ENCODE data around the gene ZC3H18. TPM values are rescaled to one million over a fixed set of nuclear protein-coding genes. Genes with fewer than 3 reads are reported as not detected.

The ZC3H18 gene
- total RNA-seq, 2 experiments from 2014 or later, result 83.4 to 88.7 TPM

GRCh38 chr16:88645455-88645854 is 75.3 kb downstream of the ZC3H18 start:
- Mint-ChIP-seq H3K9me3 (no peaks in the 10 kb centered on the region), H3K4me1 (peaks cover 11% of the 10 kb centered on the region), H3K27ac (no peak overlapping the region), H3K36me3 (peaks cover 20% of the 10 kb centered on the region), H3K27me3 (peaks cover 6% of the 10 kb centered on the region), H3K4me3 (no peak overlapping the region)
- DNase-seq (no peak), ATAC-seq (ENCODE audit: low read depth) (no peak)
- POLR2A ChIA-PET, result interaction anchor here (1.0 to 1.1 kb wide), 2 partner anchors 13 to 25 kb away, joined by 3 read pairs; no protein-coding TSS in a partner anchor

- no peak overlapping the region for H3K27ac Mint-ChIP-seq
- H3K27me3 Mint-ChIP-seq, result peaks cover 3% of the 10 kb centered on the region
- H3K36me3 Mint-ChIP-seq, result peaks cover 20% of the 10 kb centered on the region
- H3K4me1 Mint-ChIP-seq, result peaks cover 11% of the 10 kb centered on the region
- no peaks in the 10 kb centered on the region for H3K9me3 Mint-ChIP-seq
- ATAC-seq (ENCODE audit: low read depth), result no peak
- POLR2A ChIA-PET, result no interaction called here
- DNase-seq, result no peak
- no peak overlapping the region for H3K4me3 Mint-ChIP-seq
Observed at GRCh38 chr16:88645941-88646340, 75.7 kb downstream of the ZC3H18 start.

GRCh38 chr16:88646345-88647034 is 76.3 kb downstream of the ZC3H18 start:
- POLR2A ChIA-PET, result interaction anchor here (0.5 kb wide), 1 partner anchor 39 kb away, joined by 4 read pairs; no protein-coding TSS in a partner anchor
- H3K27ac Mint-ChIP-seq, result no peak overlapping the region
- H3K27me3 Mint-ChIP-seq, result no peaks in the 10 kb centered on the region
- H3K4me3 Mint-ChIP-seq, result no peak overlapping the region
- ATAC-seq (ENCODE audit: low read depth), result no peak
- no peak for DNase-seq
- H3K36me3 Mint-ChIP-seq, result peaks cover 20% of the 10 kb centered on the region
- H3K9me3 Mint-ChIP-seq, result no peaks in the 10 kb centered on the region
- H3K4me1 Mint-ChIP-seq, result peaks cover 13% of the 10 kb centered on the region

- no peak overlapping the region for H3K27ac Mint-ChIP-seq
- POLR2A ChIA-PET, result no interaction called here
- no peak for ATAC-seq (ENCODE audit: low read depth)
- peaks cover 14% of the 10 kb centered on the region for H3K4me1 Mint-ChIP-seq
- H3K27me3 Mint-ChIP-seq, result no peaks in the 10 kb centered on the region
- H3K36me3 Mint-ChIP-seq, result peaks cover 12% of the 10 kb centered on the region
- no peaks in the 10 kb centered on the region for H3K9me3 Mint-ChIP-seq
- DNase-seq, result no peak
- no peak overlapping the region for H3K4me3 Mint-ChIP-seq
Observed at GRCh38 chr16:88647178-88648070, 77.2 kb downstream of the ZC3H18 start.

- DNase-seq, result no peak
- POLR2A ChIA-PET, result interaction anchor here (0.7 to 3.0 kb wide), 11 partner anchors 8 to 56 kb away, joined by 3 to 25 read pairs (median 6); partner anchors contain the start of genes CTU2, IL17C, MVD and RNF166
- Mint-ChIP-seq H3K9me3 (no peaks in the 10 kb centered on the region), H3K4me1 (peaks cover 14% of the 10 kb centered on the region), H3K4me3 (peak overlapping the region; percentile 91), H3K27me3 (no peaks in the 10 kb centered on the region), H3K27ac (peak overlapping the region; percentile 63), H3K36me3 (peaks cover 10% of the 10 kb centered on the region)
- ATAC-seq (ENCODE audit: low read depth), result no peak
Observed at GRCh38 chr16:88649195-88649923, 79.2 kb downstream of the ZC3H18 start.

- H3K4me1 Mint-ChIP-seq, result peaks cover 9% of the 10 kb centered on the region
- H3K27ac Mint-ChIP-seq, result peak overlapping the region; percentile 96
- DNase-seq, result peak; percentile 73
- H3K4me3 Mint-ChIP-seq, result peak overlapping the region; percentile 91
- H3K27me3 Mint-ChIP-seq, result no peaks in the 10 kb centered on the region
- POLR2A ChIA-PET, result interaction anchor here (0.6 to 3.0 kb wide), 16 partner anchors 8 to 161 kb away, joined by 3 to 25 read pairs (median 4); partner anchors contain the start of genes CTU2, IL17C, MVD and RNF166
- H3K9me3 Mint-ChIP-seq, result no peaks in the 10 kb centered on the region
- ATAC-seq (ENCODE audit: low read depth), result peak; percentile 6
- H3K36me3 Mint-ChIP-seq, result peaks cover 9% of the 10 kb centered on the region
Observed at GRCh38 chr16:88649924-88650748, 79.9 kb downstream of the ZC3H18 start.

- POLR2A ChIA-PET, result interaction anchor here (0.6 to 3.0 kb wide), 12 partner anchors 9 to 160 kb away, joined by 3 to 25 read pairs (median 5); partner anchors contain the start of genes CTU2, IL17C, MVD and RNF166
- H3K36me3 Mint-ChIP-seq, result peaks cover 9% of the 10 kb centered on the region
- H3K27me3 Mint-ChIP-seq, result no peaks in the 10 kb centered on the region
Observed at GRCh38 chr16:88650749-88651275, 80.6 kb downstream of the ZC3H18 start, which contains the start of gene CYBA. Gene CYBA, minus strand, starts transcription at chr16:88651053. Its CDS starts 40 bp downstream, at chr16:88651013.

GRCh38 chr16:88651276-88651988 is 81.2 kb downstream of the ZC3H18 start:
- Mint-ChIP-seq H3K27ac (peak overlapping the region; percentile 96), H3K4me1 (peaks cover 9% of the 10 kb centered on the region), H3K4me3 (peak overlapping the region; percentile 91), H3K36me3 (peaks cover 9% of the 10 kb centered on the region), H3K9me3 (no peaks in the 10 kb centered on the region), H3K27me3 (no peaks in the 10 kb centered on the region)
- DNase-seq (peak; percentile 80), ATAC-seq (ENCODE audit: low read depth) (peak; percentile 86)
- POLR2A ChIA-PET, result interaction anchor here (0.6 to 3.0 kb wide), 6 partner anchors 11 to 158 kb away, joined by 3 to 25 read pairs (median 8); partner anchors contain the start of genes CTU2, MVD and RNF166

More at GRCh38 chr16:88650749-88651275, 80.6 kb downstream of the ZC3H18 start, which contains the start of gene CYBA:
- peak; percentile 87 for ATAC-seq (ENCODE audit: low read depth)
- Mint-ChIP-seq H3K4me3 (peak within 1 kb of the TSS; percentile 91), H3K4me1 (peaks cover 9% of the 10 kb centered on the region), H3K27ac (peak within 1 kb of the TSS; percentile 96), H3K9me3 (no peaks in the 10 kb centered on the region)
- peak; percentile 94 for DNase-seq

GRCh38 chr16:88651989-88652761 is 82.0 kb downstream of the ZC3H18 start:
- DNase-seq (no peak), ATAC-seq (ENCODE audit: low read depth) (no peak)
- POLR2A ChIA-PET, result no interaction called here
- peaks cover 9% of the 10 kb centered on the region for H3K4me1 Mint-ChIP-seq
- H3K9me3 Mint-ChIP-seq, result no peaks in the 10 kb centered on the region
- H3K36me3 Mint-ChIP-seq, result peaks cover 9% of the 10 kb centered on the region
- no peak overlapping the region for H3K4me3 Mint-ChIP-seq
- H3K27me3 Mint-ChIP-seq, result no peaks in the 10 kb centered on the region
- peak overlapping the region; percentile 96 for H3K27ac Mint-ChIP-seq

GRCh38 chr16:88652762-88653063 is 82.5 kb downstream of the ZC3H18 start:
- no peaks in the 10 kb centered on the region for H3K27me3 Mint-ChIP-seq
- H3K9me3 Mint-ChIP-seq, result no peaks in the 10 kb centered on the region
- peaks cover 9% of the 10 kb centered on the region for H3K36me3 Mint-ChIP-seq
- H3K27ac Mint-ChIP-seq, result peak overlapping the region; percentile 56
- POLR2A ChIA-PET, result no interaction called here
- H3K4me3 Mint-ChIP-seq, result no peak overlapping the region
- ATAC-seq (ENCODE audit: low read depth) (no peak), DNase-seq (no peak)
- H3K4me1 Mint-ChIP-seq, result peaks cover 9% of the 10 kb centered on the region

- peaks cover 9% of the 10 kb centered on the region for H3K4me1 Mint-ChIP-seq
- H3K27me3 Mint-ChIP-seq, result no peaks in the 10 kb centered on the region
- DNase-seq (no peak), ATAC-seq (ENCODE audit: low read depth) (no peak)
- no peak overlapping the region for H3K4me3 Mint-ChIP-seq
- H3K9me3 Mint-ChIP-seq, result no peaks in the 10 kb centered on the region
- POLR2A ChIA-PET, result no interaction called here
- H3K36me3 Mint-ChIP-seq, result peaks cover 9% of the 10 kb centered on the region
- H3K27ac Mint-ChIP-seq, result peak overlapping the region; percentile 56
Observed at GRCh38 chr16:88653101-88653500, 82.9 kb downstream of the ZC3H18 start.

All from activated naive CD8-positive, alpha-beta T cell treated with anti-CD3 and anti-CD28 coated beads, Interleukin-2, amount 10 ng/mL, durations not matched to agents 7 days and 5 days (primary cell).